ENCODE results near the gene BASP1. TPM values are rescaled to one million over a fixed set of nuclear protein-coding genes. Genes with fewer than 3 reads are reported as not detected.

The BASP1 gene
- total and polyA plus RNA-seq, 2 experiments from 2014 or later: 134 to 183 TPM

DNA sequence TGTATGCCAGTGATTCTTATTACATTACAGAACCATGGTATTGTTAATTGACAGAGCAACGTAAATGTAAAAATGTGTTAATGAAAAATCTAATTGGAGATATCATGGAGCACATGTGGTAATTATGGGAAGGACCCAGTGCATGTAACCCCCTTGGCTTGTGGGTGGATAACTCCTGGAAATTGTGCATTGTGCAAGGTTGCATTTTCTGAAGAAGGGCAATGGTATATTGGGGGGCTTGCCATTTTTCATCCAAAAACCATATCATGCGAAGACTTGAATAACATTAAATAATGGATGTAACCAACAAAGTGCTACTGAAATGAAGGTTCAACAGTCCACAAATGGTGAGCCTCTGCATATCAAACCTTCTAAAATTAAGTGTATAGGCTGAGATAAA, 47.6 kb downstream of the BASP1 start:
- WGBS (ENCODE audit: low lambda C conversion rate, missing lambda C conversion rate): 96% methylated on average over 2 of the region's 2 CpGs
- DNase-seq (ENCODE audit: low spot score): no peak
- no peaks in the 10 kb centered on the region for H3K36me3 ChIP-seq (replicated peaks; ENCODE audit: insufficient read depth, low read depth)

DNA sequence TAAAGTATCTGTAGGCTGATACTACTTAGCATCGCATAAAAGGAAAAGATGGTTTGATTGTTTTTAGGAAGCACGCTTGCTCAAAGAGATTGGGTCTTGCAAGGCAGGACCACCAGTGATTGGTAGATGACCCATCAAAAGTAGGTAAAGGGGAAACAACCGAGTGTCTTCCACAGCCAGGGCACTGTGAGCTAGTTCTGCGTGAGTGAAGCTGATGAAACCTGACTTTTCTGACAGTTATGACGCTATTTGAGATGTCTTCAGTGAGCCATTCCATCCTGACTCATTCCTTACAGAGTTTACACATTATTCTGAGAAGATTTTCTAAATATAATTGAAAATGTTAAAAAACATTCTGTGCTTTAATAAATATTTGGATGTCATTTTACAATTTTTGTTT, 49.7 kb downstream of the BASP1 start:
- peaks cover 100% of the 10 kb centered on the region for H3K79me2 ChIP-seq
- no peak overlapping the region for H3K4me3 ChIP-seq
- H4K20me1 ChIP-seq (ENCODE audit: insufficient read depth, poor library complexity, severe bottlenecking): peaks cover 43% of the 10 kb centered on the region
- no peak overlapping the region for H3K4me2 ChIP-seq
- no peaks in the 10 kb centered on the region for H3K36me3 ChIP-seq (replicated peaks; ENCODE audit: insufficient read depth, low read depth)
- H3K9me2 ChIP-seq (replicated peaks; ENCODE audit: insufficient read depth): no peaks in the 10 kb centered on the region
- H3K27ac ChIP-seq: no peak overlapping the region
- no peak for DNase-seq (ENCODE audit: low spot score)
- TF ChIP-seq EZH2phosphoT487 (IDR thresholded peaks at IDR 0.05; ENCODE audit: low read depth, severe bottlenecking, unreplicated experiment) (no peak), EZH2 (IDR thresholded peaks at IDR 0.05; ENCODE audit: borderline replicate concordance) (no peak)
- TF ChIP-seq, protein P1, sequence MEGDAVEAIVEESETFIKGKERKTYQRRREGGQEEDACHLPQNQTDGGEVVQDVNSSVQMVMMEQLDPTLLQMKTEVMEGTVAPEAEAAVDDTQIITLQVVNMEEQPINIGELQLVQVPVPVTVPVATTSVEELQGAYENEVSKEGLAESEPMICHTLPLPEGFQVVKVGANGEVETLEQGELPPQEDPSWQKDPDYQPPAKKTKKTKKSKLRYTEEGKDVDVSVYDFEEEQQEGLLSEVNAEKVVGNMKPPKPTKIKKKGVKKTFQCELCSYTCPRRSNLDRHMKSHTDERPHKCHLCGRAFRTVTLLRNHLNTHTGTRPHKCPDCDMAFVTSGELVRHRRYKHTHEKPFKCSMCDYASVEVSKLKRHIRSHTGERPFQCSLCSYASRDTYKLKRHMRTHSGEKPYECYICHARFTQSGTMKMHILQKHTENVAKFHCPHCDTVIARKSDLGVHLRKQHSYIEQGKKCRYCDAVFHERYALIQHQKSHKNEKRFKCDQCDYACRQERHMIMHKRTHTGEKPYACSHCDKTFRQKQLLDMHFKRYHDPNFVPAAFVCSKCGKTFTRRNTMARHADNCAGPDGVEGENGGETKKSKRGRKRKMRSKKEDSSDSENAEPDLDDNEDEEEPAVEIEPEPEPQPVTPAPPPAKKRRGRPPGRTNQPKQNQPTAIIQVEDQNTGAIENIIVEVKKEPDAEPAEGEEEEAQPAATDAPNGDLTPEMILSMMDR (IDR thresholded peaks at IDR 0.05; ENCODE audit: poor library complexity): no peak
- H3K9me3 ChIP-seq (ENCODE audit: low read depth): no peaks in the 10 kb centered on the region
- H2AFZ ChIP-seq: no peak overlapping the region
- 95% methylated on average over 5 of the region's 5 CpGs for WGBS (ENCODE audit: low lambda C conversion rate, missing lambda C conversion rate)
- no peaks in the 10 kb centered on the region for H3K27me3 ChIP-seq
- H3K4me1 ChIP-seq (ENCODE audit: insufficient read depth): peaks cover 21% of the 10 kb centered on the region

More for the DNA sequence above, 47.6 kb downstream of the BASP1 start:
- peaks cover 36% of the 10 kb centered on the region for H3K4me1 ChIP-seq (ENCODE audit: insufficient read depth)
- H3K9me3 ChIP-seq (ENCODE audit: low read depth): no peaks in the 10 kb centered on the region
- H3K9me2 ChIP-seq (replicated peaks; ENCODE audit: insufficient read depth): no peaks in the 10 kb centered on the region
- H2AFZ ChIP-seq: no peak overlapping the region
- TF ChIP-seq EZH2phosphoT487 (IDR thresholded peaks at IDR 0.05; ENCODE audit: low read depth, severe bottlenecking, unreplicated experiment): no peak
- TF ChIP-seq, protein P1 (IDR thresholded peaks at IDR 0.05; ENCODE audit: poor library complexity): no peak
- no peak for TF ChIP-seq EZH2 (IDR thresholded peaks at IDR 0.05; ENCODE audit: borderline replicate concordance)
- no peaks in the 10 kb centered on the region for H3K27me3 ChIP-seq
- H3K4me3 ChIP-seq: no peak overlapping the region
- H3K4me2 ChIP-seq: no peak overlapping the region
- H3K79me2 ChIP-seq: peaks cover 100% of the 10 kb centered on the region
- no peak overlapping the region for H3K27ac ChIP-seq
- peaks cover 38% of the 10 kb centered on the region for H4K20me1 ChIP-seq (ENCODE audit: insufficient read depth, poor library complexity, severe bottlenecking)

DNA sequence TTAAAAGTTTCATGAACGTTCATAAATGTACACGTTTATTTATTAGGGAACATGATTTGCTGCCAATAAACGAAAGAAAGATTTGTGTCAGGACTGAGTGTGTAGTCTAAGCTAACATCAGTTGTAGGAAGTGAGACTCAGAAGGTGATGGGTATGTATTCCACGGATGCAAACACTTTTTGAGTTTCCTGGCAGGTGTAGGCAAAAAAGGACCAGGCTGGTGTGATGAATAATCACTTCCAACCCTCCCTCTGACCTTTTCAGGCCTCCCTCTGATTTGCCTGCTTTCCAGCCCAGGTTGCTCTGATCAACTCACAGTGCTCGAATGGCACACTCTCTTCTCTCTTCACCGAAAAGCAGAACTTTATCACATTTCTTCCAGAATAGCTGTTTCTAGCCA, 51.8 kb downstream of the BASP1 start:
- H3K79me2 ChIP-seq: peaks cover 100% of the 10 kb centered on the region
- no peak overlapping the region for H3K4me2 ChIP-seq
- no peaks in the 10 kb centered on the region for H3K9me3 ChIP-seq (ENCODE audit: low read depth)
- WGBS (ENCODE audit: low lambda C conversion rate, missing lambda C conversion rate): 86% methylated on average over 6 of the region's 6 CpGs
- no peaks in the 10 kb centered on the region for H3K9me2 ChIP-seq (replicated peaks; ENCODE audit: insufficient read depth)
- no peaks in the 10 kb centered on the region for H3K36me3 ChIP-seq (replicated peaks; ENCODE audit: insufficient read depth, low read depth)
- H2AFZ ChIP-seq: no peak overlapping the region
- H4K20me1 ChIP-seq (ENCODE audit: insufficient read depth, poor library complexity, severe bottlenecking): peaks cover 62% of the 10 kb centered on the region
- no peak overlapping the region for H3K4me3 ChIP-seq
- TF ChIP-seq, protein P1 (IDR thresholded peaks at IDR 0.05; ENCODE audit: poor library complexity): no peak
- TF ChIP-seq EZH2phosphoT487 (IDR thresholded peaks at IDR 0.05; ENCODE audit: low read depth, severe bottlenecking, unreplicated experiment): no peak
- no peak for TF ChIP-seq EZH2 (IDR thresholded peaks at IDR 0.05; ENCODE audit: borderline replicate concordance)
- no peak for DNase-seq (ENCODE audit: low spot score)
- H3K27me3 ChIP-seq: no peaks in the 10 kb centered on the region
- H3K4me1 ChIP-seq (ENCODE audit: insufficient read depth): peaks cover 14% of the 10 kb centered on the region
- no peak overlapping the region for H3K27ac ChIP-seq

DNA sequence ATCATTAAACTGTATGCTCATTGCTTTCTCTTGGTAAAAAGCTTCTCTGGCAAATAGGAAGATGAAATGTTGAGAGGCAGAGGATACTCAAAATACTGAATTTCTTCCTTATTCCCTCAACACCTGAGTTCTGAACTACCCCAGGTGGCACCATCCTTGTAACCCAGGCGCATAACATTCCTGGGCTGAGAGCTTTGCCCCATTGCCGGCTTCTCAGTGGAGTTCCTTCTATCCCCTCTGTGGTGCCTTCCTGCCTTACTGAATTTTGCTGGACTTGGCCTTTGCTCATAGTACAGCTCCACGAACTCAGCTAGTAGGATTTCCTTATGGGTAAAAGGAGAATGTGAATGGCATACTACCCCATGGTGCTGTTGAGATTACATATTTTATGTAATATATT, 54.7 kb downstream of the BASP1 start:
- no peak for DNase-seq (ENCODE audit: low spot score)

More for the DNA sequence above, 54.7 kb downstream of the BASP1 start:
- H3K27me3 ChIP-seq: no peaks in the 10 kb centered on the region
- no peaks in the 10 kb centered on the region for H3K9me3 ChIP-seq (ENCODE audit: low read depth)
- no peak overlapping the region for H2AFZ ChIP-seq
- no peak overlapping the region for H3K4me2 ChIP-seq
- H3K4me1 ChIP-seq (ENCODE audit: insufficient read depth): peaks cover 14% of the 10 kb centered on the region
- peaks cover 94% of the 10 kb centered on the region for H3K79me2 ChIP-seq
- peaks cover 50% of the 10 kb centered on the region for H4K20me1 ChIP-seq (ENCODE audit: insufficient read depth, poor library complexity, severe bottlenecking)
- TF ChIP-seq EZH2 (IDR thresholded peaks at IDR 0.05; ENCODE audit: borderline replicate concordance) (no peak), EZH2phosphoT487 (IDR thresholded peaks at IDR 0.05; ENCODE audit: low read depth, severe bottlenecking, unreplicated experiment) (no peak)
- TF ChIP-seq, protein P1 (IDR thresholded peaks at IDR 0.05; ENCODE audit: poor library complexity): no peak
- no peaks in the 10 kb centered on the region for H3K9me2 ChIP-seq (replicated peaks; ENCODE audit: insufficient read depth)
- no peak overlapping the region for H3K4me3 ChIP-seq
- WGBS (ENCODE audit: low lambda C conversion rate, missing lambda C conversion rate): 95% methylated on average over 3 of the region's 3 CpGs
- no peak overlapping the region for H3K27ac ChIP-seq
- no peaks in the 10 kb centered on the region for H3K36me3 ChIP-seq (replicated peaks; ENCODE audit: insufficient read depth, low read depth)

Data from hepatocyte (in vitro differentiated cells).